ENCODE data around the gene C1orf105.
A peak's percentile ranks its signal among the peaks of the same experiment; 100 is the strongest.
"Not testable (repeated sequence)": the region's sequence is repeated elsewhere in the genome, so short reads cannot be mapped to it uniquely, and the experiment has no call there.

The C1orf105 gene

GRCh38 chr1:172437183-172437582 lies 16.7 kb downstream of the C1orf105 start:
- H2BK5ac ChIP-seq (ENCODE audit: low read depth, low read length, poor library complexity, severe bottlenecking); H4K8ac ChIP-seq (ENCODE audit: low read length); H2BK15ac ChIP-seq (ENCODE audit: low read depth, poor library complexity, severe bottlenecking); H3K9ac ChIP-seq (ENCODE audit: low read length); H3K9me3 ChIP-seq (ENCODE audit: control insufficient read depth, low read length); H3K14ac ChIP-seq (ENCODE audit: low read length in 2 of 2); H3K4me2 ChIP-seq (ENCODE audit: low read length, poor library complexity, severe bottlenecking); H3K18ac ChIP-seq (ENCODE audit: low read depth in 1 of 2, low read length in 2 of 2); H2BK120ac ChIP-seq (ENCODE audit: low read depth, low read length); H3K4me1 ChIP-seq (ENCODE audit: control insufficient read depth, insufficient read depth, low read depth, low read length); DNase-seq; H3K27ac ChIP-seq (ENCODE audit: low read length, poor library complexity, severe bottlenecking); H4K91ac ChIP-seq (ENCODE audit: low read length); H2AK5ac ChIP-seq (ENCODE audit: low read length, severe bottlenecking); H3K27me3 ChIP-seq (ENCODE audit: control insufficient read depth in 1 of 2, insufficient read depth in 1 of 2, low read length in 2 of 2); H3K4me3 ChIP-seq (ENCODE audit: insufficient read depth in 1 of 2, low read depth in 1 of 2, low read length in 2 of 2); H3K4ac ChIP-seq (ENCODE audit: low read depth in 1 of 2, low read length in 2 of 2); H2AFZ ChIP-seq (ENCODE audit: low read depth, low read length); H3K23ac ChIP-seq (ENCODE audit: low read length in 2 of 2); H2BK12ac ChIP-seq (ENCODE audit: low read length in 2 of 2): not testable (repeated sequence)
- Histone ChIP-seq H3K79me1 (replicated peaks; ENCODE audit: low read length, poor library complexity, severe bottlenecking) (peaks cover 21% of the 10 kb centered on the region), H3K36me3 (ENCODE audit: control insufficient read depth in 1 of 2, insufficient read depth in 2 of 2, low read depth in 1 of 2, low read length in 2 of 2) (peaks cover 6 to 19% of the 10 kb centered on the region in 2 experiments)
- no CpG with 5 or more reads among the region's 3 CpGs for WGBS

GRCh38 chr1:172442404-172442803 lies 21.9 kb downstream of the C1orf105 start:
- no peak overlapping the region for H3K4me2 ChIP-seq (ENCODE audit: low read length, poor library complexity, severe bottlenecking)
- no peak for DNase-seq
- no peak overlapping the region for H4K8ac ChIP-seq (ENCODE audit: low read length)
- peaks cover 8 to 21% of the 10 kb centered on the region in 2 experiments for H3K36me3 ChIP-seq (ENCODE audit: control insufficient read depth in 1 of 2, insufficient read depth in 2 of 2, low read depth in 1 of 2, low read length in 2 of 2)
- H3K27ac ChIP-seq (ENCODE audit: low read length, poor library complexity, severe bottlenecking), result no peak overlapping the region
- no peak overlapping the region for H2BK12ac ChIP-seq (ENCODE audit: low read length in 2 of 2)
- no peak overlapping the region for H3K23ac ChIP-seq (ENCODE audit: low read length in 2 of 2)
- no peak overlapping the region for H3K18ac ChIP-seq (ENCODE audit: low read depth in 1 of 2, low read length in 2 of 2)
- peaks cover 25% of the 10 kb centered on the region for H3K79me1 ChIP-seq (replicated peaks; ENCODE audit: low read length, poor library complexity, severe bottlenecking)
- no peak overlapping the region for H4K91ac ChIP-seq (ENCODE audit: low read length)
- peak overlapping the region in 1 of 2 experiments; percentile 91 for H3K4me3 ChIP-seq (ENCODE audit: insufficient read depth in 1 of 2, low read depth in 1 of 2, low read length in 2 of 2)
- no peak overlapping the region for H3K4ac ChIP-seq (ENCODE audit: low read depth in 1 of 2, low read length in 2 of 2)
- H2BK5ac ChIP-seq (ENCODE audit: low read depth, low read length, poor library complexity, severe bottlenecking), result no peak overlapping the region
- no peak overlapping the region for H2AK5ac ChIP-seq (ENCODE audit: low read length, severe bottlenecking)
- H3K9ac ChIP-seq (ENCODE audit: low read length), result peak overlapping the region; percentile 96
- H2AFZ ChIP-seq (ENCODE audit: low read depth, low read length), result no peak overlapping the region
- no peak overlapping the region for H2BK15ac ChIP-seq (ENCODE audit: low read depth, poor library complexity, severe bottlenecking)
- no peak overlapping the region for H2BK120ac ChIP-seq (ENCODE audit: low read depth, low read length)
- no peaks in the 10 kb centered on the region for H3K27me3 ChIP-seq (ENCODE audit: control insufficient read depth in 1 of 2, insufficient read depth in 1 of 2, low read length in 2 of 2)
- WGBS, result 84% methylated on average over 6 of the region's 6 CpGs
- H3K4me1 ChIP-seq (ENCODE audit: control insufficient read depth, insufficient read depth, low read depth, low read length), result peaks cover 3% of the 10 kb centered on the region
- no peaks in the 10 kb centered on the region for H3K9me3 ChIP-seq (ENCODE audit: control insufficient read depth, low read length)
- H3K14ac ChIP-seq (ENCODE audit: low read length in 2 of 2), result no peak overlapping the region

GRCh38 chr1:172442843-172443565 lies 22.5 kb downstream of the C1orf105 start:
- Histone ChIP-seq H3K4me1 (ENCODE audit: control insufficient read depth, insufficient read depth, low read depth, low read length) (peaks cover 3% of the 10 kb centered on the region), H3K4ac (ENCODE audit: low read depth in 1 of 2, low read length in 2 of 2) (no peak overlapping the region), H3K23ac (ENCODE audit: low read length in 2 of 2) (no peak overlapping the region), H2BK12ac (ENCODE audit: low read length in 2 of 2) (no peak overlapping the region), H3K27ac (ENCODE audit: low read length, poor library complexity, severe bottlenecking) (no peak overlapping the region), H2BK5ac (ENCODE audit: low read depth, low read length, poor library complexity, severe bottlenecking) (no peak overlapping the region), H3K9me3 (ENCODE audit: control insufficient read depth, low read length) (no peaks in the 10 kb centered on the region), H3K36me3 (ENCODE audit: control insufficient read depth in 1 of 2, insufficient read depth in 2 of 2, low read depth in 1 of 2, low read length in 2 of 2) (peaks cover 8 to 21% of the 10 kb centered on the region in 2 experiments), H2AK5ac (ENCODE audit: low read length, severe bottlenecking) (no peak overlapping the region), H4K8ac (ENCODE audit: low read length) (no peak overlapping the region), H2BK120ac (ENCODE audit: low read depth, low read length) (no peak overlapping the region), H3K14ac (ENCODE audit: low read length in 2 of 2) (no peak overlapping the region), H2BK15ac (ENCODE audit: low read depth, poor library complexity, severe bottlenecking) (no peak overlapping the region), H3K27me3 (ENCODE audit: control insufficient read depth in 1 of 2, insufficient read depth in 1 of 2, low read length in 2 of 2) (no peaks in the 10 kb centered on the region), H4K91ac (ENCODE audit: low read length) (no peak overlapping the region), H3K18ac (ENCODE audit: low read depth in 1 of 2, low read length in 2 of 2) (no peak overlapping the region), H3K4me2 (ENCODE audit: low read length, poor library complexity, severe bottlenecking) (peak overlapping the region; percentile 10), H3K79me1 (replicated peaks; ENCODE audit: low read length, poor library complexity, severe bottlenecking) (peaks cover 23% of the 10 kb centered on the region), H3K9ac (ENCODE audit: low read length) (peak overlapping the region; percentile 96), H3K4me3 (ENCODE audit: insufficient read depth in 1 of 2, low read depth in 1 of 2, low read length in 2 of 2) (peak overlapping the region in 1 of 2 experiments; percentile 91), H2AFZ (ENCODE audit: low read depth, low read length) (no peak overlapping the region)
- no peak for DNase-seq
- WGBS, result 82% methylated on average over 2 of the region's 3 CpGs

GRCh38 chr1:172443666-172444453 lies 23.4 kb downstream of the C1orf105 start, which contains the start of gene PIGC:
TSS of gene PIGC (minus strand) at chr1:172444069. CDS start at chr1:172442622, 1,447 bp downstream.
- peak within 1 kb of the TSS; percentile 60 to 96 for H3K18ac ChIP-seq (ENCODE audit: low read depth in 1 of 2, low read length in 2 of 2)
- H3K79me1 ChIP-seq (replicated peaks; ENCODE audit: low read length, poor library complexity, severe bottlenecking), result peaks cover 22% of the 10 kb centered on the region
- H3K23ac ChIP-seq (ENCODE audit: low read length in 2 of 2), result peak within 1 kb of the TSS in 1 of 2 experiments; percentile 83
- H3K9ac ChIP-seq (ENCODE audit: low read length), result peak within 1 kb of the TSS; percentile 96
- peak within 1 kb of the TSS; percentile 91 to 94 for H3K4me3 ChIP-seq (ENCODE audit: insufficient read depth in 1 of 2, low read depth in 1 of 2, low read length in 2 of 2)
- WGBS, result 6% methylated on average over 38 of the region's 43 CpGs
- no peak within 1 kb of the TSS for H3K27ac ChIP-seq (ENCODE audit: low read length, poor library complexity, severe bottlenecking)
- H3K27me3 ChIP-seq (ENCODE audit: control insufficient read depth in 1 of 2, insufficient read depth in 1 of 2, low read length in 2 of 2), result no peaks in the 10 kb centered on the region
- peak within 1 kb of the TSS; percentile 29 to 88 for H3K4ac ChIP-seq (ENCODE audit: low read depth in 1 of 2, low read length in 2 of 2)
- H4K91ac ChIP-seq (ENCODE audit: low read length), result peak within 1 kb of the TSS; percentile 14
- H2BK15ac ChIP-seq (ENCODE audit: low read depth, poor library complexity, severe bottlenecking), result peak within 1 kb of the TSS; percentile 6
- H3K14ac ChIP-seq (ENCODE audit: low read length in 2 of 2), result peak within 1 kb of the TSS in 1 of 2 experiments; percentile 92
- DNase-seq, result peak; percentile 85
- peaks cover 8 to 21% of the 10 kb centered on the region in 2 experiments for H3K36me3 ChIP-seq (ENCODE audit: control insufficient read depth in 1 of 2, insufficient read depth in 2 of 2, low read depth in 1 of 2, low read length in 2 of 2)
- H2AFZ ChIP-seq (ENCODE audit: low read depth, low read length), result peak within 1 kb of the TSS; percentile 93
- H2BK120ac ChIP-seq (ENCODE audit: low read depth, low read length), result peak within 1 kb of the TSS; percentile 50
- peak within 1 kb of the TSS; percentile 100 for H4K8ac ChIP-seq (ENCODE audit: low read length)
- peak within 1 kb of the TSS; percentile 78 for H3K4me2 ChIP-seq (ENCODE audit: low read length, poor library complexity, severe bottlenecking)
- no peaks in the 10 kb centered on the region for H3K9me3 ChIP-seq (ENCODE audit: control insufficient read depth, low read length)
- peaks cover 5% of the 10 kb centered on the region for H3K4me1 ChIP-seq (ENCODE audit: control insufficient read depth, insufficient read depth, low read depth, low read length)
- no peak within 1 kb of the TSS for H2AK5ac ChIP-seq (ENCODE audit: low read length, severe bottlenecking)
- peak within 1 kb of the TSS in 1 of 2 experiments; percentile 66 for H2BK12ac ChIP-seq (ENCODE audit: low read length in 2 of 2)
- H2BK5ac ChIP-seq (ENCODE audit: low read depth, low read length, poor library complexity, severe bottlenecking), result peak within 1 kb of the TSS; percentile 62

Measured in mesenchymal stem cell (in vitro differentiated cells and primary cell).